HG02981 (cell line): Measurements from ENCODE around the gene LRRC15.

ENCODE experiments used
- ATAC-seq: cut with Tn5 transposase; IDR thresholded peaks from one replicate; pipeline ENCODE4 v1.9.1; 2021; ENCODE audit warnings: mild to moderate bottlenecking, moderate library complexity; ENCODE audit not compliant: unreplicated experiment

LRRC15 gene

DNA sequence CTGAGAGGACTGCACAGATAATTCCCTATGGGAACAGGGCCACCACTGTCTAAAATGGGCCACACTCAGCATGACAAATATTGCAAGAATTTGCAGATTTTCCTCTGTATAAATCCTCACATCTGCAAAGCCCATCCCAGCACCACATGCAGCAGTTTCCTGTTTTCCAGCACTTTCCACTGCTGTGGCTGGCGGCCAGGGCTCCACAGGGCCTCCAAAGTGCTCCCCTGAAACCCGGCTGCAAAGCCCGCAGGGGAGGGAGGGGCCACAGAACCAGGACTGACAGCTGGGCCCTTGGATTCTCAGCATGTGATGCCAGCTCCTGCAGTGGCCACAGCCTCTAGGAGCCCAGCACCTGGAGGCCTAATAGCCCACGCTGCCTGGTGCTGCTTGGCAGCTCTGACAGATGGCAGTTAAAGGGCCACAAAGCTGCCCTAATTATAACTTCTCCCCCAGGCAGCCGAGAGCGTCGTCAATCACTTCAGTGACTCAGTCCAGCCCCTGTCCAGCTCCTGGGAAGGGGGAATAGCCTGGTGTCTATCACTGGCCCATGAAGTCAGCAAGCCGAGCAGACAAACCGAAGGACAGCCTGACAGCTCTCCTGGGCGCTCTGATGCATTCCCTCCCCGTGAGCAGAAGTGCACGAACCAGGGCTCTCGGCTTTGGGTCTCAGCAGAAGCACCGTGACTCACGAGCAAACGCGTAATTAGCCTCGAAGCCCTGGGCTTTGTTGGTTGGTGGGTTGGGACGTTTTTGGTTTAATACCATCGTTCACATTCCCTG is 4.7 kb downstream of the LRRC15 start:
- no peak for ATAC-seq

DNA sequence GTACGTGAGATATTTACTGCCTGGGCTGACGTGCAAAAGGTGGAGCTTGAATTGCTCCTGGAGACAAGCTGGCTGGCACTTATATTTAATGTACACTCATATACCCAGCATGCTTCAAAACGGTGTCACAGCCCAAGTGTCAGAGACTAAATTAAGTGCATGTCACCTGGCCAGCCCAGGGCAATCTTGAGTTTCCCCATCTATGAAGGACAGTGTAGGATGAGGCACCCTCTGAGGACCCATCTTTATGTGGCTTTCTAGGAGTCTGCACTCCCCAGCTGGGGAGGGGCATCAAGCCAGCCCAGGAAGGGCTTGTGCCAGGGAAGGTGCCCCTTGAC is 5.3 kb downstream of the LRRC15 start:
- ATAC-seq: no peak

GRCh38 chr3:194360568-194360967 is 9.0 kb downstream of the LRRC15 start:
- ATAC-seq: no peak

- ATAC-seq: no peak
These were observed 11.9 kb downstream of the LRRC15 start for GRCh38 chr3:194357681-194358080.

DNA sequence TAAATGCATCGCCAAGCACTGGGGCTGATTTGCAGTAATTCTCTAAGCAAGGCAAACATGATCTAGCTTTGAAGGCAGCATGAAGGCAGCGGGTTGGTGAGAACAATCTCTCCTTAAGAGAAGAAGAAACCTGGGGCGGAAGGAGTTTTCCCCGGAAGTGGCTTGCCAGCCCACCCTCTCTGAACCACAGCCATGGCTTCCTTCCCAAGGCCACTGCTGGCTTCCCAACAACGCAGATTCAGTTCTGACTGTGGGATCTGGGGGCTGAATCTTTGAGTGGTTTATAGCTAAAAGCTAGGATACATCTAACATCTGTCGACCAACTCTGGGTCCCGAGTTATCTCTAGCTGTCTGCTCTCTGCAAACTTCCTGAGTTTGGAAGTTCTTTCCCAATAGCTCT is 14.2 kb downstream of the LRRC15 start:
- ATAC-seq: no peak

GRCh38 chr3:194354315-194354714 is 15.2 kb downstream of the LRRC15 start:
- no peak for ATAC-seq

GRCh38 chr3:194352667-194353246 is 16.8 kb downstream of the LRRC15 start:
- ATAC-seq: no peak

DNA sequence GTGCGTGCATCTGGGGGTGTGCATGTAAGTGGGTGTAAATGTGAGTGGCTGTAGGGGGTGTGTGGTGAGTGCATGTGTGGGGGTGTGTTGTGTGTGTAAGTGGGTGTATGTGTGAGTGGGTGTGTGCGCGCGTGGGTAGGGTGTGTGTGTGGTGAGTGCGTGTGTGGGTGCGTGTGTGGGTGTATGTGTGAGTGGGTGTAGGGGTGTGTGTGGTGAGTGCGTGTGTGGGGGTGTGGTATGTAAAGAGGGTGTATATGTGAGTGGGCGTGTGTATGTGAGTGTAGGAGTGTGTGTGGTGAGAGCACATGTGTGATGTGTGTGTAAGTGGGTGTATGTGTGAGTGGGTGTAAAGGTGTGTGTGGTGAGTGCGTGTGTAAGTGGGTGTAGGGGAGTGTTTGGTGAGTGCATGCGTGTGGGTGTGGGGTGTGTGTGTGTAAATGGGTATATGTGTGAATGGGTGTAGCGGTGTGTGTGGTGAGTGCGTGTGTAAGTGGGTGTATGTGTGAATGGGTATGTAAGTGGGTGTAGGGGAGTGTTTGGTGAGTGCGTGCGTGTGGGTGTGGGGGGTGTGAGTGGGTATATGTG is 17.5 kb downstream of the LRRC15 start:
- no peak for ATAC-seq

GRCh38 chr3:194351080-194351672 is 18.4 kb downstream of the LRRC15 start, which contains the start of gene CPN2:
Gene CPN2 (minus strand): TSS chr3:194351328. CDS start chr3:194342702, 8,626 bp downstream.
- no peak for ATAC-seq

DNA sequence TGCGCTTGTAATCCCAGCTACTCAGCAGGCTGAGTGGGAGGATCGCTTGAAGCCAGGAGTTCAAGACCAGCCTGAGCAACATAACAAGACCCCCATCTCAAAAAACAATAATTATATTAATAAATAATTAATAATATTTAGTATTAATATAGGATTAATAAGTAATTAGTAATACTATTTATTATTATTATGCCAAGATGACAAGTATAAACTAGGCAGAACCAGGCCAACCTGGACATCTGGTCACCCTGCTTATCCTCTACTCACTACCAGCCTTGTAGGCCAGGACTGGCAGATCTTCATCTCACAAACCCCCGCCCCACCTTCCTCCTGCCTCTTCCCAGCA is 18.8 kb downstream of the LRRC15 start:
- ATAC-seq: no peak

GRCh38 chr3:194348354-194348753 is 21.2 kb downstream of the LRRC15 start:
- no peak for ATAC-seq

- ATAC-seq: no peak
These were observed 22.9 kb downstream of the LRRC15 start for GRCh38 chr3:194346621-194347020.

DNA sequence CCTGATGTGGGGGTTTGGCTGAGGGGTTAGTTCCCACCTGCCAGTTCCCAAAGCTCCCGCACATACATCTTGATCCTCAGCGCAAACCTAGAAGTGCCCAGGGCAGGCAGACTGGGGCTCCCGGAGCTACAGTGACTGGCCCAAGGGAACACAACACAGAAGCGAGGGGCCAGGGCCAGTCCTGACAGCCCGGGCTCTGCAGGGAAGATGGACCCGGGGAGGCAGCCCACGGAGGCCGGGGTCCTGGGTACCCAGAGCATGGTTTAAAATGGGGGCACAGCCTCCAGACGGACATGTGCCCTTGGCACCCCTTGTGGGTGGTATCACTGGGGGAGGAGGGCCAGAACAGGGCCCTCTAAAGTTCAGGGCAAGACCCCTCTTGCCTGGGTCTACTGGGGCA is 23.5 kb downstream of the LRRC15 start:
- ATAC-seq: no peak

DNA sequence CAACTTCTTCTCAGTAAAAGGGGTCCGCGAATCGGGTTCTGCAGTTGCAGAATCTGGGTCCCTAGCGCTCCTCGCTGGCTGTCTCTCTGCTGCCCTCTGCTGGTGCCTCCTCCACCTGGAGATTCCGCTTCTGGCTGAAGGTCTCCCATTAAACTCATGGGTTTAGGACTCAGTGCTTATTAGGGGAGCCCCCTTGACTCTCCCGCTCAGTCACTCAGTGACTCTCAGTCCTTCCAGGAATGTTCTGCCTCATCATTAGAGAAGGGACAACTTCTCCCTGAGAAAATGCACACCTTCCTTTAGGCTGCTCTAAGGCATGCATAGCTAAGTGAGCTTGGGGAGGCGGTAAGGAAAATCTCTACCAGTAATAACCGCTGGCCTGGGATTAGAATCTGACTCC is 25.5 kb downstream of the LRRC15 start:
- no peak for ATAC-seq

- no peak for ATAC-seq
These were observed 26.0 kb downstream of the LRRC15 start for GRCh38 chr3:194343561-194343893.

DNA sequence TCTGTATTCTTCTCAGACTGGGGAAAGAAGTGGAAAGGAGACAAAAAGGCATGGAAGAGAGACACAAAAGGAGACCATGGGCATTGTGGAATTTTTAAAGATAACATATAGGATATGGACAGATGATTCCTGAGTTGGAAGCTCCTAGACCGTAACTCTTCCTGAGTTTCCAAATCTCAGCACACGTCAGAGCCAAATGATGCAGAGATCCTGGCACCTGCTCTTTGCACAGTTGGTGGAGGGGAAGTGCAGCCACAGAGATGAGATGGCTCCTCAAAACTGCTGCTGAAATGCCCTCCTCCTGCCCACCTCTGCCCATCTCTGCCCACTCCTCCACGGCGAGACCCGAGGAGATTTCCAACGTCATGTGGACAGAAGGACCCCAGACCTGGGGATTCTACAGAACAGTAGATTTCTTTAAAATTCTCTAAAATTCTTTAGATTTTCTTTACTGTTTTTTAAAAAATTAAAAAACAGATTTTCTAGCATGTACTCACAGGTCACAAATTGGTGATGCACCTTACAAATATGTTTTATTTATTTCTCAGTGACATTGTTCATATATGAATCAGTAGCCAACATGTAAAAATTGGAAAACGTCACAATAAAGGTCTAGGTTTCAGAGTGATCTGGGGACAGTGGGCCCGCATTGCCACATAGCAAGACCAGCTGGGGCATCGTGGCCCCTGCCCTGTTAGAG is 26.5 kb downstream of the LRRC15 start:
- no peak for ATAC-seq

GRCh38 chr3:194340757-194341400 is 28.7 kb downstream of the LRRC15 start:
- ATAC-seq: no peak

DNA sequence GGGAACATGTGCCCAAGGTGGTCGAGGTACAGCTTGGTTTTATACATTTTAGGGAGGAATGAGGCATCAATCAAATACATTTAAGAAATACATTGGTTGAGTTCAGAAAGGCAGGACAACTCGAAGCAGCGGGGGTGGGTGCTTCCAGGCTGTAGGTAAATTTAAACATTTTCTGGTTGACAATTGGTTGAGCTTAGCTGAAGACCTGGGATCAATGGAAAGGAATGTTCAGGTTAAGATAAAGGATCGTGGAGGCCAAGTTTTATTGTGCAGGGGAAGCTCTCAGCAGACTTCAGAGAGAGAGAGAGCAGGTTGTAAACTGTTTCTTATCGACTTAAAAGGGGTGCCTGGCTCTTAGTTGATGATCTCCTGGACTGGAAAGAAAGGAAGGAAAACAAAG is 29.7 kb downstream of the LRRC15 start:
- no peak for ATAC-seq

DNA sequence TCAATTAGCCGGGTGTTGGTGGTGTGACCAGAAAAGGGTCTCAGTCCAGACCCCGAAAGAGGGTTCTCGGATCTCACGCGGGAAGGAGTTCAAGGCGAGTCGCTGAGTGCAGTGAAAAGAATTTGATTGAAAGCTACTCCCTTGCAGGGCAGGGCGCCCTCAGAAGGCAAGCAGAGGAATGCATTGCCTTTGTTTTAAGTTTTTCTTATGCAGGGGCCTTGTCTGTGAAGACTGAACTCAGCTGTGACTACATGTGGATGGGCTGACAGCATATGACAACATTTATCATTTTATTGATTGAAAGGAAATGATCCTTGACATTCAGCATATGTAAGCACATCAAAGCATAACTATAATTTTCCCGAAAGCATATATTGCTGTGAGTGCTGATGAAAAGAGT is 30.2 kb downstream of the LRRC15 start:
- no peak for ATAC-seq

- ATAC-seq: no peak
These were observed 31.4 kb downstream of the LRRC15 start for GRCh38 chr3:194337965-194338753.
